CD4-positive, alpha-beta T cell treated with Interleukin-12 subunit alpha and Interleukin-12 subunit beta, for 1 hour (primary cell): ENCODE data around the gene PARD3.

Experiments used
- DNase-seq: peaks from one replicate; pipeline ENCODE4 v3.0.0-alpha.2; 2020

The PARD3 gene

DNA sequence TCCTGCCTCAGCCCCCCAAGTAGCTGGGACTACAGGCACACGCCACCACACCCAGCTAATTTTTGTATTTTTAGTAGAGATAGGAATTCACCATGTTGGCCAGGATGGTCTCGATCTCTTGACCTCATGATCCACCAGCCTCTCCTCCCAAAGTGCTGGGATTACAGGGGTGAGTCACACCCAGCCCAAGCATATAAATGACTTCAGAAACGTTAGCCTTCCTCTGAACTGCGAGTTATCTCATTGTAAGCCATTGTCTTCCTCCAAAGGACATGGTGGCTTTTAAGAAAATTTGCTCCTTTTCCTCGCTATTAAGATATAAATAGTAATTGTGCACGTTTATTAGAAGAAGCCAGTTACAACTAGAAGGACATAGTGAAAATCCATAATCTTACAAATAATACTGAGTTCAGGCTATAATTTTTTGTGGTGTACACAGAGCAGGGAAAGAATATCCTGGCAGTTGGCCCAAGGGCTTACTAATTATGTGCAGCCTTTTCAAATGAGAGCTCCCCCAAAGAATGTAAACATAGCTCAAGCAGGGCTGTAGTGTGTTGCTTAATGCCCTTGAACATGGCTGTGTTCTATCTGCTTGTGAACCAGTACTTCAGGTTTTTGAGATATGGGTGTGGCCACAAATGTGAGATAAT is 495.8 kb downstream of the PARD3 start:
- DNase-seq, result no peak

DNA sequence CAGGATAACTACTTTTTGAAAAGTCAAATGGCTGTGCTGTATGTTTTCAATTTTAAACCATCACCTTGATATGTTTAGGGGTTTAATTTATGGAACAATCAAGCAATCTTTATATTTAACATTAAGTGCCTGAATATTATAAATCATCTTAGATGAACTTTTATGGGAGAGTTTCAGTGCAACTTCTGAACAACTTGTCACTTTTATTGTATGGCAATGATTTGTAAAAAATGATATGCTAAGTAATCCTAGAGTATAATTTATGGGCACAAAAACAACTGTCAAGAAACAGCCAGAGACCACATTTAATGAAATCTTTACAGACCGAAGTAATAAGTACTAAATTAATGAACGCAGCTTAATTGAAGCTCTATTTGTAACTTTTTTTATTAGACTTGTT is 498.9 kb downstream of the PARD3 start:
- DNase-seq, result no peak

DNA sequence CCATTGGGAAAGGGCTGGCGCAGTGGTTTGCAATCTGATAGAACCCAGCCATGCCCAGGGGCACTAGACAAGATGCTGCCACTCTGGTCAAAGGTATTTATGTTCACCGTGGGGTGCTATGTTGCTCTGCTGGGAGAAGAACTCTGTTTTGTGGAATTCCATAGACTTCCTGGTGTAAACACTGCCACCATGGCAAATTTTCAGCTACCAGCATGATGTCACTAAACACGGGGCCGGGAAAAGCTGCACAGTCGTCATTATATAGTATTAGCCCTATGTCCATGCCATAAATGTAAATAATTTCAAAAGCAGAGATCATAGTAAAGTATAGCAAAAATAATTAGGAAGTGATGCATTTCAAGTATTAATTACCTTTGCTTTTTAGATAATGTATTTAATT is 500.6 kb downstream of the PARD3 start:
- DNase-seq, result no peak

DNA sequence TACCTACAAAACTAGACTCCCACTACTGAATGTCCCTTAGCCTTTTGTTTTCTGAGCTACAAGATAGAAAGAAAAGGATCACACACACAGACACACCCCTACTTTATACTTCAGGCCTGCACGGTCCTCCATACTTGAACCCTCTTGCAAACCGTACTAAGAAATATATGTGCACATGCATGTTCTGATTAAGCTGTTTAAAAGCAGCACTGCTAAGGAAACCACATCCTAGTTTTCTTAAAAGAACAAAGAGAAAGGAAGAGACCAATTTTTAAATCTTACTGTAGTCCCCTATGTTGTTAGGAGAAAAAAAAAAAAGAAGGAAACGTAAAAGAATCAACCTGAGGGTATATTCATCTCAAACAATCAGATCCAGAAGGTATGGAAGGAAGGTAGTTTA is 501.2 kb downstream of the PARD3 start:
- no peak for DNase-seq

DNA sequence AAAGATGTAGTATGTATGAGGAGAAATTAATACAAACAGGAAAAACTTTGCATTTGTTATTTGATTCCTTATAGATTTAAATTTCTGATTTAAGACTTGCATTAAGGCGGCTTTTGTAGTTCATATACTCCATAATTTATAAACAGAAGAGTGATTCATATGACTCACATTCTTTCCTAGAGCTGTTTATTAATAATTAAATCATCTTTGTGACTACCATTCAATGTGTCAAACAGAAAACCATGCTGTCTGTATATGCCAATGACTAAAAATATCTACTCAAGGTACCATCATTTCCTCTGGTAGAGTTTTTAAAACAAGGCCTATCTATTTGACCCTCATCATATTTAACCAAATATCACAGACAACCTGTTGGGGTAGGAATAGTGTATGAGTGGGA is 501.7 kb downstream of the PARD3 start:
- DNase-seq, result no peak

DNA sequence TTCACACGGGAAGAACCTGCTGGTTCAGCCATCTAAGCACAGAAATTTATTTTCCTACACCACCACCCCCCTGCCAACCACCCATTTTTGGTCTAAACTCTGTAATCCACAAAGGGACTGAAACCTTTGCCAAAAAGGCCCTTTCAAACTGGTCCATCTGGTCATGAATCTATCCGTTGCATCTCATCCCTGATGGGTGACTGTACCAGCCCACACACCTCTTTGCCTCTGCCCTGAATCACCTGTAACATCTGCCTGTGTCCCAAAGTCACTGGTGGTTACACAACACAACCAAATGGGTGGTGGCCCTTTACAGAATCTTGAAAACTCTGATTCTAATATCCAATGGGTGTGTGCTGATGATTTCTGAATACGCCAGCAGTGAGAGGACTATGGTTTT is 503.4 kb downstream of the PARD3 start:
- DNase-seq, result no peak

DNA sequence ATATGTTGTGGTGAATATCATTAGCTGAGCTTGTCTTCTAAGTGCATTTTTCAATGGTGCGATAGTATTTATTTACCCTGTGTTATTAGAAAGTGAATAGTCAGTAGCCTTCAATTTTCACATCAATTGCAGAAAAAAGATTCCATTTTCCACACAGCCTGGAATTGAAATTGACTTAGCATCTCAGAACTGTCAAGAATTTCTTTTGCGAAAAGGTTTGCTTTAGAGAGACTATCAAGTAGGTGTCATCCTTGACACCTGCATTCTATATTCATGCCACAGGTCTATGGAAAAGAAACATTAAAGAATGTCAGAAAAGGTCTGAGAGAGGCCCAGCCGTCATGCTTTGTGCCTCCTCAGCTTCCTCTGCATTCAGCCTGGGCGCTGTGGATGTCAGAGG is 504.9 kb downstream of the PARD3 start:
- no peak for DNase-seq

DNA sequence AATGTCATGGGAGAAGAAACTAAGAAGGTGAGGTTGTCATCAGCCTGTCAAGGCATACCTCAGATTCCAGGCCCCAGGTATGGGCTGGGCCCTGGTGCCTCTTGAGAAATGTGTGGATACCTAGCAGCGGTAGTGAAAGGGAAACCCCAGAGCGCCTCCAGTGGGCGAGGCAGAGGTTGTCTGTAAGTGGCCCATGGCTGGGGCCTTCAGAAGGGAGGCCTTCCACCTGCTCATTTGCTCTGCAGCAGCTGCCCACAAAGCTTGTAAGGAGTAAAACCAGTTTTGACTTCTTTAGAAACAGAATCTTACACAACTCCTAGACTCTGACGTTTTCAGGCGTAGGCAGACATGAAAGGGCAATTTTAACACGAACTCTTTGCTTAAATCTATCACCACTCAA is 509.9 kb downstream of the PARD3 start:
- no peak for DNase-seq

DNA sequence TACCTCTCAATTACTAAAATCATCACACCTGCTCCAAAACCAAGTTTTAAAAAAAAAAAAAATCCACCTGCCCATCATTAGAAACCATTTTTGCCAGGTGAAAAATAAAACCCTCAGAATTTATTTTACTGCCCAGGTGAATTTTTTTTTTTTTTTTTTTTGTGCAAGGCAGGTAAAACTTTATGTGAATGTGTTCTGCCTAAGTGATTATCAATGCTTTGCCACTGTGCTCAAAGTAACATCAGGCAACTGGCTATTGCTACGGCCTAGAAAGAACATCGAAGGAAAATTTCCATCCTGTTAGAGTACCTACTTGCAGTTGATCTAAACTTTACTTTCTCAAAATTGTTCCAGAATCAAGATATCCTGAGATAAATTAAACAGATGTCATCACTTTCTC is 512.1 kb downstream of the PARD3 start:
- no peak for DNase-seq

DNA sequence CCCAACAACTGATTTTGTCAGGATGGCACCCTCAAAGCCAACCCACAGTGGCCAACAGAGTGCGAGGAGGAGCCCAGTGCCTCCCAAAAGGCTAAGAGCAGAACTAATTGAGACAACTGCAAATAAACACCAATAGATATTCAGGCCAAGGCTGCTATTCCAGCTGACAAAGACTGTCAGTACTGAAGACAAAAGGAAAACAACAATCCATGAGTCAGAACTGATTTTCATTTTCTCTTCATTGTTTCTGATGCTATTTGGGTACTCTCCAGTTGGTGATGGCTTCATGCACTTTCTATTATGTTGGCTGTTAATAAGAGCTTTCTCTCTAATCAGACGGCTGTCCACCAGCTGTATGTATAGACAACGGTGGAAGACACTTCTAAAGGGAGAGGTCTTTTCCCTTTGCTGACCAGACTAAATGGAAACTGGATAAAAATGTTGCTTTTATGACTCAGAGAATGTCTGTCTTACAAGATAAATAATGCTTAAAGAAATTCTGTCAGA is 515.9 kb downstream of the PARD3 start:
- no peak for DNase-seq

DNA sequence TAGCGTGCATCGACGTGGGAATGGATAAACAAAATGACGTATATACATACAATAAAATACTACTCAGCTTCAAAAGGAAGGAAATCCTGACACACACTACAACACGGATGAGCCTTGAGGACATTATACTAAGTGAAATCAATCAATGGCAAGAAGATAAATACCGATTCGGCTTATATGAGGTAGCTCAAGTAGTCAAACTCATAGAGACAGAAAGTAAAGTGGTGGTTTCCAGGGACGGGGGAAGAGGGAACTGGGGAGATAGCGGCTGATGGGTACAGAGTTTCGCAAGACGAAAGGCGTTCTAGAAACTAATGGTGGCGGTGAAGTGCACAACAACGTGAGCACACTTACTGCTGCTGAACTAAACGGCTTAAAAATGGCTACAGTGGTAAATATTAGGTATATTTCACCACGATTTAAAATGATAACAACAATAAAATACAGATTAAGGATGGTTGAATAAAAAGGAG is 516.7 kb downstream of the PARD3 start:
- no peak for DNase-seq

DNA sequence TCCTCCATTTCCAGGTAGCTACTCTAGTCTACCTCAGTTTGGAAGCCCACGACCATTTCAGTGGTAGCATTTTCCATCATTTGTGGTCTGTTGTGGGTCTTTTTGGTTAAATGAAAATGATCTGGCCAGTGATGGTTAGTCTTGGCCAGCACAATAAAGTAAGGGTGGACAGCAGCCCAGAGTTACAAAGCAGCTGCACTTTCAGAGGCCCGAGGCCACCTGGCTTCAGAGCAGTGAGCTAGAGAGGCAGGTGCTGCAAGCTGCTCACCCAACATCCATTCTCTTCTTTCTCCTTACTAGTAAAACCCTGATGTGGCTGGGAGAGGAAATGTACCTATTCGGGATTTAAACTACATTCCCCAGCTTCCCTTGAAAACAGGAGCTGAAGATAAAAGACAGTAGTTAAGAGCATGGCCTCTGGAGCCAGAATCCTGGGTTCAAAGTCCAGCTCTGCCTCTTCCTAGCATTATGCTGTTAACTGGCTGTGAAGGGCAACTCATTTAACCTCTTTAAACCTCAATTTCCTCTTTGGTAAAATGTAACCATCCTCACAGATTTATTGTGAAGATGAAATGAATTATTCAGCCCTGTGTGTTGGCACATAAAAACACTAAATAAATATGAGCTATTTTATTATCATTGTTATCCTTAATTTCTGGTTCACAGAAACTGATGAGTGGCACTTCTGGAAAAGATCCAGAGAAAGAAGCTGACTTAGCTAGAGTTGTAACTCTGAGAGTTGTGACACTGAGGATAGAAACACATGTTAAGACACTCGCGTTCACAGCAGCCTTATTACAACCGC is 517.4 kb downstream of the PARD3 start:
- no peak for DNase-seq

DNA sequence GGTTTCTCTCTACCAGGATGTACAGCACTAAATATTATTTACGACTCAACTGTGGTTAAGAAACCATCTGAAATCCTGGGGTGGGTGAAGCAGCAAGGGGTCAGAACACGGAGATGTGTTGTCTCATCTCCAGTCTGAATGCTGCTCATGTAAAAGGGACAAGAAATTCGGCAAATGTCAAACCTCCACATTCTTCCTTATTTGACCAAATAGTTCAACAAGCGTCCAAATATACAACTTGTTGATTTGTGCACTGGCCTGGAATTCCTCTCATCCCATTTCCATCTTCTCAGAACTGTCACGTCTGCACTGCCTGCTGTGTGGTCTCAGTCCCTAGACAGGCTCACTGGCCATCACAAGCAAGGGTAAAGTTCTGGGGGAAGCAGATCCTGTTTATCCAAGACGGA is 520.0 kb downstream of the PARD3 start:
- no peak for DNase-seq

DNA sequence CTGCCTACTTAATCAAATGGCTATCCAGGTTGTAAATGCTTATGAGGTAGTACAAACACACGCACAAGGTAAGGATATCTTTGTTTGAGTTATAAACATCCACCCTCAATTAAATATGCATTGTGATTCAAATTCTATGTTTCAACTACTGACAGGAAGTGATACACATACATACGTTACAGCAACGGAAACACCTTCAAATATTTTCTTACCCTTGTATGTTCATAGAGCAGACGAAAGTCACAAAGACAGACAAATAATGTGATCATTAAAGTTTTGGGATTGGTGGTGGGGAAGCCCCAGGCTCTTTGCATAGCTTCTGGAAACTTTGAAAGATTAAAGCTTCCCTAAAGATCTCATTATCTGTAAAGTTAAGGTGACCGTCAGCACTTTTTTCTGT is 521.0 kb downstream of the PARD3 start:
- DNase-seq, result no peak

DNA sequence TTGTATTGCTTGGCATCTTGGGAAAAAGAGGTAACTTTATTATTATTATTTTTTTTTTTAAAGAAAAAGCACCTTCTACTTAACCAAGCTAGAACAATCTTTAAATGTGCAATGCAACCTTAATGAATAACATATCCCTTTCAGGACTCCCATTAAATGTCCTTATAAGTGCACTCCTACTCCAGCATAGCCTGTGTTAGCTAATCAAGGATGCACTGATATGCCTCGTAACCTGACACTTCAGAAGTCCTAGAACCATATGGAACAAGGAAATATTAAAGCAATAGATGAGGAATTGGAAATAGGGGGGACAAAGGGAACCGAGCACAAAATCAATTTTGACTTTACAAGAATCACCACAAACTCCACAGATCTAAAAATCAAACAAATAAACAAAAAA is 522.4 kb downstream of the PARD3 start:
- no peak for DNase-seq

DNA sequence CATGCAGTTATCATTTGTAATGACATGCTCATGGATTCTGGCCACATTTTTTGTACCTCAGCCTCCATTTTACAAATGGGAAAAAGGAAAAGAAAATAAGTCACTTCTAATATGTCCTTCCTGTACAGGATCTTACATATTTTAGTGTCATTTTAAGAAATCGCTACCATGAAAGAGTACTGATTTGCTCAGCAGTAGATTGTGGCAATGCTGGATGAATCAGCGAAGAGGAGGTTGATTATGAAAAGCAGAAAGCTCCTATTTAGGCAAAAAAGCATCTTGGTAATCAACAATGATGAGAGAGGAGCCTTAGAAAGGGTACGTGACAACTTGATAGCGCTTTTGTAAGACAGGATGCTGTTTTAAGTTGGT is 522.9 kb downstream of the PARD3 start:
- no peak for DNase-seq

DNA sequence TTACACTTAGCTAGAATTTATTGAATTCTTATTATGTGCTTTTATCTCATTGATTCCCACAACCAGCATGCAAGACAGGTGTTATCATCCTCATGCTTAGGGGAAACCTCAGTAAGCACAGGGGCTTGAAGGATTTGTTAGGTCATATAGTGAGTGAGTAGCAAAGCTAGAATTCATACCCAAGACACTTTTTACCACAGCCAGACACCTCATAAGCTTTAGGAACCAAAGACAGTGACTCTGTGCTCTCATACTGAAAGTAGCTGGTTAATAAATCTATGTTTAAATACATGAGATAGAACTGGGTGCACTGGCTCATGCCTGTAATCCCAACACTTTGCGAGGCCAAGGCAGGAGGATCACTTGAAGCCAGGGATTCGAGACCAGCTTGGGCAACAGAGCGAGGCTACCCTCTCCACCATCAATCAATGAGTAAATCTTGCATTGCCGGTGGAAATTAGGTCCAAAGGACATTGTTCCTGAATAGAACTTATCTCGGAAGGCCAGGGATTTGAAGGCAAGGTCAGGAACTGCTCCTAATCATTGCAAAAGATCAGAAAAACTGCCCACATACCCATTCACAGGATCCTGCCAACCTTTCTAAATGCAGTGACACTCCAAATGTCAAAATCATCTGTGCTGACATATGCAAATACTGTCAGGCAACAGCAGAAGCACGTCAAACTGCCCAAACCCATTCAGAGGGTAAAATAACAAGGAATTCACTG is 523.5 kb downstream of the PARD3 start:
- DNase-seq, result no peak

DNA sequence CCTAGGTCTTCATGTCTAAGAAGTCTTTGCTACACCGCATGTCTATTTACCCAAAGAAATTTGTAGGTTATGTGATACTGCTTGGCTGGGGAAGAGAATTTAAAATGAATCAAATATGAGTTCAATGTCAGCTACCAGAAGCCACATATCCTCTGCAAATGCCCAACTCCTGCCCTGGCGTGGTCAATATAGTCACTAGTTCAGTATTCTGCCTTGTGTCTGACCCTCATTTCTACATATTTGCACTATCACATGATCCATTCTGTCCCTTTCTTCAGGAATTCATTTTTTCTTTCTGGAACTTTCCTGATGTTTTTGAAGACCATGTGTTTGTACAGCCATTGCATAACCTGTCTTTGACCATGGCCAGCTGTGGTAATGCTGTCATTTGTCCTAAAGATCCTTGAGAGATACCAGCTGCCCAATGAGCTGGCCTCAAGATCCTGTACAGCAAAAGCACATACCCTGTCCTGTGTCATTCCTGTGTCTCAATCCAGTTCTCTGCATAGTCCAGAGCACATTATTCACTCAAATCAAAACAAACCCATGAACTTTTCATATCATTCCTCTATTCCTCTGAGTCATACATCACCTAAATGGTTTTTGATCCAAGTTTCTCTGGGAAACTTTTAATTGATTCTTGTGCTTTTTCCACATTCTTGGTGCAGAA is 524.5 kb downstream of the PARD3 start:
- no peak for DNase-seq

DNA sequence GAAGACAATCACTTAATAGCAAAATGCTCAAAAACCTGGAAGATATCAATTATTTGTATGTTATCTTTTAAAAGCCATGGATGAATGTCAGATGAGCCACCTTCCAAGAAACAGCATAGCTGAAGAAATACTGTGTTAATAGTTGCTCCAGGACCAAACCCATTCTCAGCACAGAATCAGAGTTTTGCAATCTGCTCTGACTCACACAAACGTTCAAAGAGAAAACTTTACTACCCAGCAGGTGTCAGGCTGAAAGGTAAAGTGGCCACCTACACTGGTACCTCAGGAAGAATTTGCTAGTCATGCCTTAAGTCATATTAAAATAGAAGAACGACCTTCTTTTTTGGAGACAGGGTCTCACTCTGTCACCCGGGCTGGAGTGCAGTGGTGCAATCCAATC is 526.5 kb downstream of the PARD3 start:
- no peak for DNase-seq

DNA sequence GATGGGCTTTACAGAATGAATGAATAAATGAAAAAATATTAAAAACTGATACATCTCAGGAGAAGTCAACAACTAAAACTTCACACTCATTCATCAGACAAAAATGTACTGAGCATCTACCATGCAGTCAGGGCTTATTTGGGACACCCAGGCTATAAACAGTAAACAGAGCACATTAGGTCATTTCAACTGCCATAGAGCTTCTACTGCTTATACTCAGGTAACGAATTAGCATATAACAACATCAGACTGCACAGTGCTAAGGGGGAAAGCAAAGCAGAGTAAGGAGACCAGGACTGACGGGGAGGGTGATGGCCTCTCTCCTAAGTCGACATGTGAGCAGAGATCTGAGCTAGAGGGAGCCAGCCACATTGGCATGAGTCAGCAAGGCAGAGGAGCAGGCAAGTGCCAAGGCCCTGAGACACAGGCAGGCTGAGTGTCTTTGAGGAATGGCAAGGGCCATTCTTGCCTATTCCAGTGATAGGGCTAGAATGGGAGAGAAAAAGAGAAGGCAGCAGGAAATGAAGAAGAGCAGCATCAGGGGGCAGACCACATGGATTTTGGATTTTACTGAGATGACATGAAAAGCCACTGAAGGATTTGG is 528.9 kb downstream of the PARD3 start:
- DNase-seq, result no peak

DNA sequence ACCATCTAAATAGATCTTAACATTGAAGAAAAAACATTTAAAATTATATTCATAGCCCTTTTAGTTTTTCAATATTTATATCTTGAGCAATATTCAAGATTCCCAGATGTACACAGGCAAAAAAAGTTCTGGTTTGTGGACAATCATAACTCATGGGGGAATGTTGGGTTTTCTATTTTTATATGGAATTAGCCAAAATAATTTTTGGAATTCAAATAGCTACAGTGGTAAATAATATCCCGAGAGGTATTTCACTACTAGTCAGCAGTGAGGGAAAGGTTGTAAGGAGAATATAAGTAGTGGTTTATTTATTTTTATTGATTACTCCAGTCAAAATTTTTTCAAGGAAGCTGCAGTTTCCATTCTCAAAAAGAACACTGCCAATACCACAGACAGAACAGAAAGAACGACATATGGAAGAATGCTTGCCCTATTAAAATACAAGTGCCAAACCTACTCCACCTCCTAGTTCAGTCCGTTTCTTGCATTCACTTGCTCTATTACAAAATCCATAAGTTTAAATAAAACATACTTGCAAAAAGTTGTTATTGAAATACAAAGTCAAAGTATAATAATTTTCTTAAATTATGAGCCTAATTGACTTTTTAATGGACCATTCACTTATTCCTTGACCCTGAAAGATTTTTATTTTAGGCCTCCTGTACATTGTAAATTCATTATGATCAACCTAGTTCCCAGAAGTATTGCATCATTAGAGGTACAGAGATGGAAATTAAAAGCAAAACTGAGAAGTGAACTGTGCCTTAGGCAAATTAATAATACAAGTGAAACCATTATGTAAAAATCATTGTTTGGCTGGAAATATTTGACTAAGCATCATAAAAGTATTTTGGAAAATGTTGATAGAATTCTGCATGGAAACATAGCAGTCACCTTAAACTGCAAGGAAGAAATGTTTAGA is 533.2 kb downstream of the PARD3 start:
- DNase-seq, result no peak
